NCI-H1048 (cell line): ENCODE measurements around the gene KLK6.

Experiments used
- DNase-seq: peaks from one replicate; lab custom pipeline; 2025; lab: John Stamatoyannopoulos, UW

KLK6 gene

GRCh38 chr19:50952910-50953309 lies 16.5 kb downstream of the KLK6 start, which contains the start of gene KLK5:
Gene KLK5, minus strand, starts transcription at chr19:50953038. Its CDS starts 381 bp downstream, at chr19:50952657.
- DNase-seq: no peak

DNA sequence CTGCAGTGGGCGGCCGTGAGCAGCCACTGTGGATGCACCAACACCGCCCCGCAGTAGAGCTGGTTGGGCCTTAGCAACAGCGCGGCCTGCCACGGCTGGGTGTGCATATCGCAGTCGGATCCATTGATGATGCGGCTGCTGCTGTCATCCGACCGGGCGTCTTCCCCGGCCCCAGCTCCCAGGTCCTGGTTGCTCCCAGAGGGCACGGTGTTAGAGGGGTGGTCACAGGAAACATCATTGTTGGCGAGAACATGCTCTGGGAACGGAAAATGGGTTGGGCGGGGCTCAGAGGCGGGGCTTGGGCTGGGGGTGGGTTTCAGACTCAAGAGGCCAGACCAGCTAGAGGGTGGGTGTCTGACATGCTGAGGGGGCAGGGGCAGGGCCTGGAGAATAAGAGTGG lies 19.5 kb downstream of the KLK6 start:
- no peak for DNase-seq

GRCh38 chr19:50947123-50947522 lies 22.3 kb downstream of the KLK6 start:
- DNase-seq: no peak

DNA sequence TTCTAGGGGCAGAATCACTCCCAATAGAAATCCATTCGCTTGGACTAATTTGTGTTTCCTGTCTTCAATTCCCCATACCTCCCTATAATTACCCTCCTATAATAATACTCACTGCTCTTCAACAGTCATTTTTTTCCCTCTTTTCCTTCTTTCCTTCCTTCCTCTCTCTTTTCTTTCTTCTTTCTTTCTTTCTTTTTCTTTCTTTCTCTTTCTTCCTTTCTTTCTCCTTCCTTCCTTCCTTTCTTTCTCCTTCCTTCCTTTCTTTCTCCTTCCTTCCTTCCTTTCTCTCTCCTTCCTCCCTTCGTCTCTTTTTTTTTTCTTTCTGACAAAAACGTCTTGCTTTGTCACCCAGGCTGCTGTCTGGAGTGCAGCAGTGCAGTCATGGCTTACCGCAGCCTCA lies 24.6 kb downstream of the KLK6 start:
- no peak for DNase-seq

- DNase-seq: no peak
Measured at GRCh38 chr19:50943074-50943828, 26.1 kb downstream of the KLK6 start.

GRCh38 chr19:50939596-50939995 lies 29.8 kb downstream of the KLK6 start:
- no peak for DNase-seq

GRCh38 chr19:50933640-50934039 lies 35.8 kb downstream of the KLK6 start:
- DNase-seq: no peak

DNA sequence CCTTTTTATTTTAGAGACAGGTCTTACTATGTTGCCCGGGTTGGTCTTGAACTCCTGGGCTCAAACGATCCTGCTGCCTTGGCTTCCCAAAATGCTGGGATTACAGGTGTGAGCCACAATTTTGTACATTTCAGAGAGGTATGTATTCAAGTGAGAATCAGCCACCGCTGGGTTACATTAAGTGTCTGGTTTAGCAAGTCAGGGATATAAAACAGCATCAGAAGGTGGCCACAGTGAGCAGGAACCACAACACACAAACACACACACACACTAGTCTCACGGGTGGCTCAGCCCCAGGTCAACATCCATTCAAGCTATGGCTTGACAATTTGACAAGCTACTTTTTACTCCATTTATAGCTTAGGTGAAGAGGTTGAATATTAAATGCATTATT lies 36.7 kb downstream of the KLK6 start:
- DNase-seq: no peak

DNA sequence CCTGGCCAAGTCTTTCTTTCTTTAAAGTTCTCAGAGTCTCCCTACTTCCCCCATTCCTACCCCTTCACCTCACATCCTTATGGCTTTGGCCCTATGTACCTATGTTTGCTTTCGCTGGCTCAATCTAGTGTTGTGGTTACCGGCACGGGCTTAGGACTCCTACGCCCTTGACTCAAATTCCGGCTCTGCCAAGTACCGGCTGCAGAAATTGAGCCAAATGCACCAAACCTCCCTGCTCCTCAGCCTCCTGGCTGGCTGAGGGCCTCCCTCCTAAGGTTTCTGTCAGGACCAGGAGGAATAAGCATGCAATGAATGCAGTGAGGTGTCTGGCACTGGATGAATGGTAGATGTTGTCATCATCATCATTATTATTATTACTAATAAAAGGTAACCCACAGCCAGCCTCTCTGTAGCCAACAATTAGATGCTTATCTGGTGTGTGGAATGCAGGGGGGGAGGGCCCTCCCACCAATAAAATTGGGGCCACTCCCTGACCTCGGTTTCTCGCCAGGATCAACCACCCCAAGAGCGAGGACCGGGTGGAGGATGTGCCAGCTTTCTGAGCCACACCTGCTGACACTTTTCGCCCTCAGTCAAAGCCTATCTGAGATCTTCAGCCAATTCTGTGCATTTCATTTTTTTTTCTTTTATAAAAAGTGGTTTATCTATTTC lies 37.2 kb downstream of the KLK6 start:
- no peak for DNase-seq

DNA sequence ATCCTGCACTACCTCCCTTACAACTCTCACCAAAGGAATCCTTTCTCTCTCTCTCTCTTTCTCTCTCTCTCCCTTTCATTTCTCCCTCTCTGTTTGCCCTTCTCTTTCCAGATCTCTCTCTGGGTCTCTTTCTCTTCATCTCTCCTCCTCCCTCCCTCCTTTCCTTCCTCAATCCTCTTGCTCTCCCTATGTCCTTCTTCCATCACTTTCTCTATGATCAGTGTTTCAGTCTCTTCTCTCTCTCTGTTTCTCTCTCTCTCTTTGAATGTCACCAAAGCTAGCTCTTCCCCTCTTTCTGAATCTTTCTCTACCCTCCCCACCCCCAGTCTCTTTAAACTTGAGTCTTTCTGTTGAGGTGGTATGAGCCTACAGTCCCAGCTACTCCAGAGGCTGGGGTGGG lies 38.4 kb downstream of the KLK6 start:
- no peak for DNase-seq

DNA sequence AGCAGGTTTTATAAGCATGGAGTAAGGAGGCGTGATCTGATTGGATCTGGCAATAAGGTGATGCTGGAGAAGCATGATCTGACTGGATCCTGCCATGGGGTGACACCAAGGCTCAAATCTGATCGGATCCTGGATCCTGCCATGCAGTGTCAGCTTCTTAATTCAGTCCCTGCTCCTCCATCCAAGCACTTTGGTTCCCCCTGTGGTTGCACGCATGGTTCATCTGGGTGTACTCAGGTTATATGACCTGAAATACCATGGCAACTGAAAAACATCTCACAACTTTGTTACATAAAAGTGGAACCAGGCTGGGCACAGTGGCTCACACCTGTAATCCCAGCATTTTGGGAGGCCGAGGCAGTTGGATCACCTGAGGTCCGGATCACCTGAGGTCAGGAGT lies 40.6 kb downstream of the KLK6 start:
- DNase-seq: no peak

- no peak for DNase-seq
Measured at GRCh38 chr19:50926144-50926543, 43.2 kb downstream of the KLK6 start.

DNA sequence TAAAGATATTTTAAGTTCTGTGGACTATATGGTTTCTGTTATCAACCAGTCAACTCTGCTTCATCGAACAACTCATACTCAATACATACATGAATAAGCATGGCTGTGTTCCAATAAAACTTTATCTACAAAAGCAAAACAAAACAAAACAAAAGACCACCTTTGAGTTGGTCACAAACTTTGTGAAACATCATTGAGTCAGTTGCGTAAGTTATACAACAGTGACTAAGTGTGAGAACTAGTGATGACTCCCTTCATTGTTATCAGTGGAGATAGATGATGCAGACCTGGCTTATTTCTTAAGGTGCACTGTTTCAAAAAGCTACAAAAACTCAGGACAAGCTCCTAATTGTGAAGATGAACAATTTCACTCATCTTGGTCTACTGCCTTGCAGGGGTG lies 43.7 kb downstream of the KLK6 start:
- DNase-seq: no peak

DNA sequence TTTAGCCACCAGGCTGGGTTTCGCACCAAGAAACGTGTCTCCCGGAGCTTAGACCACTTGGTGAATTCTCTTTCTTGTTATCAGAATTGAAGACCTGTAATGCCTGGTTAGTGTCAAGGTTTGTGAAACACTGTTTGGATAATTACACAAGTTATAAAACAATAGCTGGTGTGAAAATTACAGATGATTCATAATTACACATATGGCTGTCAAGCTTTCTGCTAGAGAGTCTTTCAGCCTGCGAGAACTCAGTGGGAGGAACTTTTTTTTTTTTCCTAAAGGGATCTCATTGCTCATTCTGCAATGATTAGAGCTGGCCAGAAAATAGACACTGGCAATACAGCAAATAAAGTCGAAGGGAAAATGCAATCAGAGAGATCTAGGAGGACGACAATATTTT lies 44.8 kb downstream of the KLK6 start:
- no peak for DNase-seq

GRCh38 chr19:50922317-50922853 lies 47.0 kb downstream of the KLK6 start:
- peak; percentile 61 for DNase-seq

DNA sequence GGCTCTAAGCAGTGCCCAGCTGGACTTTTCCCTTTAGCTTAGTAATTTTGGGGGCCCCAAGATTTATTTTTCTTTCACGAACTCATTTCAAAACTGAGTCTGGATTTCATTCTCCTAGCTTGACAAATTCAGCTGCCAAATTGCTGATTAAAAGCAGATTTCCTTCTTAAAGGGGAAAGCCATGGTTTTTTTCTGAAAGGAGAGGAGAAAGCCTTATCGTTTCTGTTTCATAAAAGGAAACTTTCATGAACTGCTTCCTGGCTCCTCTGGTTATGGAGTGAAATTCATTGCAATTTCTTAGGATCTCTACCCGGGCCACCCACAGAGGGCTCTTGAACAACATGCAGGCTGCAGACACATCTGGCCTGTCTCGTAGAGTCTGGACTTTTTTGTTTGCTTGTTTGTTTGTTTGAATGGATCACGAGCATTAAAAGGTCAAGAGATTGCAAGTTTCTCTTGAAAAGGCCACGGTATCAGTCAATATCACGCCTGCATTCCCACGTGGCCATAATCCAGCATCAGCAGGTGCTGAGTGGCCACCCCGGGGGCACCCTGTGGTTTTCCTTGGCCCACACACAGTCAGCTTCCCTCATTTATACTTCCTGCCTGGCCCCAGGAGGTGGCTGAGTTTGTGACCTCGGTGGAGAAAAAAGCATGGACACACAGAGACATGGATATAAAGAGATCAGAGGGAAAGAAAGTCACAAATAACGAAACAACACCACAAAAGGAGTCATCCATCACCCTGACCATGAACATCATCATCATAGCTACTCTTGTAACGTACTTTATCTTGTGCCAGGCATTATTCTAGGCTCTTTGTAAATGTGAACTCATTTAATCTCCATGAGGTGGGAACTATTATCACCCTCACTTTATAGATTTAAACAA lies 47.7 kb downstream of the KLK6 start:
- no peak for DNase-seq

DNA sequence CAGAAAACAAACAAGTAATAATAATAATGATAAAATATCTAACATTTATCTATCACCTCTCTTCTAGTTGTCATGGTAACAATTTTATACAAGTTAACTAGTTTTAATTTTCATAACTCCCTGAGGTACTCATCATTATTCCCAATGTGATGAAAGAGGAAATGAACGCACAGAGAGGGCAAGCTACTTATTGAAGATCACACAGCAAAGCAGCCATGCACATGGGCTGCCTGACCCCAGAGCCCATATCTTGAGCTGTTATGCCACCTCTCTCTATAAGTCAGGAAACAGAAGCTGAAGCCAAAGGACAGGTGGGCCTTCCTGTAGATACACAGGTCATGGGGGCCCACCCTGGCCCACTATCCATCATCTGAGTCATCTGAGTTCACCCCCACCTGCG lies 53.3 kb downstream of the KLK6 start:
- DNase-seq: no peak

GRCh38 chr19:50912727-50913716 lies 56.4 kb downstream of the KLK6 start:
- DNase-seq: no peak

GRCh38 chr19:50912102-50912599 lies 57.2 kb downstream of the KLK6 start:
- no peak for DNase-seq

GRCh38 chr19:50911206-50912101 lies 57.9 kb downstream of the KLK6 start, which contains the start of gene KLK4:
Gene KLK4, minus strand, starts transcription at chr19:50911395. Its CDS starts 657 bp downstream, at chr19:50910738.
- DNase-seq: no peak
